ENCODE results near the gene GAL3ST2.
"Not testable (repeated sequence)": the region's sequence is repeated elsewhere in the genome, so short reads cannot be mapped to it uniquely, and the experiment has no call there.

GAL3ST2 gene

GRCh38 chr2:241791385-241791784, 14.8 kb downstream of the GAL3ST2 start:
- H3K23ac ChIP-seq (ENCODE audit: low read length in 2 of 2); DNase-seq; H3K4me3 ChIP-seq (ENCODE audit: insufficient read depth in 1 of 2, low read depth in 1 of 2, low read length in 2 of 2); H2BK5ac ChIP-seq (ENCODE audit: low read depth, low read length, poor library complexity, severe bottlenecking); H3K79me1 ChIP-seq (replicated peaks; ENCODE audit: low read length, poor library complexity, severe bottlenecking); H4K91ac ChIP-seq (ENCODE audit: low read length); H2BK12ac ChIP-seq (ENCODE audit: low read length in 2 of 2); H3K4me2 ChIP-seq (ENCODE audit: low read length, poor library complexity, severe bottlenecking); H2AFZ ChIP-seq (ENCODE audit: low read depth, low read length); H2AK5ac ChIP-seq (ENCODE audit: low read length, severe bottlenecking); H4K8ac ChIP-seq (ENCODE audit: low read length); H3K4me1 ChIP-seq (ENCODE audit: control insufficient read depth, insufficient read depth, low read depth, low read length); H3K36me3 ChIP-seq (ENCODE audit: control insufficient read depth in 1 of 2, insufficient read depth in 2 of 2, low read depth in 1 of 2, low read length in 2 of 2); H3K4ac ChIP-seq (ENCODE audit: low read depth in 1 of 2, low read length in 2 of 2); H2BK120ac ChIP-seq (ENCODE audit: low read depth, low read length); H3K14ac ChIP-seq (ENCODE audit: low read length in 2 of 2); H3K9me3 ChIP-seq (ENCODE audit: control insufficient read depth, low read length); H2BK15ac ChIP-seq (ENCODE audit: low read depth, poor library complexity, severe bottlenecking); H3K9ac ChIP-seq (ENCODE audit: low read length); H3K18ac ChIP-seq (ENCODE audit: low read depth in 1 of 2, low read length in 2 of 2); H3K27ac ChIP-seq (ENCODE audit: low read length, poor library complexity, severe bottlenecking): not testable (repeated sequence)
- H3K27me3 ChIP-seq (ENCODE audit: control insufficient read depth in 1 of 2, insufficient read depth in 1 of 2, low read length in 2 of 2), result peaks cover 9 to 33% of the 10 kb centered on the region in 2 experiments
- 68% methylated on average over 2 of the region's 3 CpGs for WGBS

GRCh38 chr2:241793385-241793784, 16.8 kb downstream of the GAL3ST2 start:
- Histone ChIP-seq H2BK15ac (ENCODE audit: low read depth, poor library complexity, severe bottlenecking) (no peak overlapping the region), H4K8ac (ENCODE audit: low read length) (no peak overlapping the region), H3K23ac (ENCODE audit: low read length in 2 of 2) (no peak overlapping the region), H3K4me1 (ENCODE audit: control insufficient read depth, insufficient read depth, low read depth, low read length) (peaks cover 2% of the 10 kb centered on the region), H2BK5ac (ENCODE audit: low read depth, low read length, poor library complexity, severe bottlenecking) (no peak overlapping the region), H3K4me3 (ENCODE audit: insufficient read depth in 1 of 2, low read depth in 1 of 2, low read length in 2 of 2) (no peak overlapping the region), H3K9me3 (ENCODE audit: control insufficient read depth, low read length) (no peaks in the 10 kb centered on the region), H3K14ac (ENCODE audit: low read length in 2 of 2) (no peak overlapping the region), H3K18ac (ENCODE audit: low read depth in 1 of 2, low read length in 2 of 2) (no peak overlapping the region), H2AK5ac (ENCODE audit: low read length, severe bottlenecking) (no peak overlapping the region), H3K9ac (ENCODE audit: low read length) (no peak overlapping the region), H3K27me3 (ENCODE audit: control insufficient read depth in 1 of 2, insufficient read depth in 1 of 2, low read length in 2 of 2) (peaks cover 13 to 48% of the 10 kb centered on the region in 2 experiments), H3K79me1 (replicated peaks; ENCODE audit: low read length, poor library complexity, severe bottlenecking) (no peaks in the 10 kb centered on the region), H4K91ac (ENCODE audit: low read length) (no peak overlapping the region), H2AFZ (ENCODE audit: low read depth, low read length) (no peak overlapping the region), H3K27ac (ENCODE audit: low read length, poor library complexity, severe bottlenecking) (no peak overlapping the region), H3K36me3 (ENCODE audit: control insufficient read depth in 1 of 2, insufficient read depth in 2 of 2, low read depth in 1 of 2, low read length in 2 of 2) (no peaks in the 10 kb centered on the region), H2BK120ac (ENCODE audit: low read depth, low read length) (no peak overlapping the region), H3K4ac (ENCODE audit: low read depth in 1 of 2, low read length in 2 of 2) (no peak overlapping the region), H2BK12ac (ENCODE audit: low read length in 2 of 2) (no peak overlapping the region), H3K4me2 (ENCODE audit: low read length, poor library complexity, severe bottlenecking) (no peak overlapping the region)
- no peak for DNase-seq
- WGBS, result 95% methylated on average over 5 of the region's 5 CpGs

- Histone ChIP-seq H3K4me2 (ENCODE audit: low read length, poor library complexity, severe bottlenecking) (no peak overlapping the region), H3K27ac (ENCODE audit: low read length, poor library complexity, severe bottlenecking) (no peak overlapping the region), H3K14ac (ENCODE audit: low read length in 2 of 2) (no peak overlapping the region), H2AFZ (ENCODE audit: low read depth, low read length) (no peak overlapping the region), H3K4me3 (ENCODE audit: insufficient read depth in 1 of 2, low read depth in 1 of 2, low read length in 2 of 2) (no peak overlapping the region), H4K91ac (ENCODE audit: low read length) (no peak overlapping the region), H3K9me3 (ENCODE audit: control insufficient read depth, low read length) (no peaks in the 10 kb centered on the region), H2BK12ac (ENCODE audit: low read length in 2 of 2) (no peak overlapping the region), H3K9ac (ENCODE audit: low read length) (no peak overlapping the region), H3K23ac (ENCODE audit: low read length in 2 of 2) (no peak overlapping the region), H3K27me3 (ENCODE audit: control insufficient read depth in 1 of 2, insufficient read depth in 1 of 2, low read length in 2 of 2) (peaks cover 13 to 50% of the 10 kb centered on the region in 2 experiments), H2BK5ac (ENCODE audit: low read depth, low read length, poor library complexity, severe bottlenecking) (no peak overlapping the region), H3K18ac (ENCODE audit: low read depth in 1 of 2, low read length in 2 of 2) (no peak overlapping the region), H3K36me3 (ENCODE audit: control insufficient read depth in 1 of 2, insufficient read depth in 2 of 2, low read depth in 1 of 2, low read length in 2 of 2) (no peaks in the 10 kb centered on the region), H2BK120ac (ENCODE audit: low read depth, low read length) (no peak overlapping the region), H4K8ac (ENCODE audit: low read length) (no peak overlapping the region), H3K4me1 (ENCODE audit: control insufficient read depth, insufficient read depth, low read depth, low read length) (peaks cover 2% of the 10 kb centered on the region), H3K4ac (ENCODE audit: low read depth in 1 of 2, low read length in 2 of 2) (no peak overlapping the region), H2BK15ac (ENCODE audit: low read depth, poor library complexity, severe bottlenecking) (no peak overlapping the region), H2AK5ac (ENCODE audit: low read length, severe bottlenecking) (no peak overlapping the region), H3K79me1 (replicated peaks; ENCODE audit: low read length, poor library complexity, severe bottlenecking) (no peaks in the 10 kb centered on the region)
- no peak for DNase-seq
- 81% methylated on average over 10 of the region's 10 CpGs for WGBS
These were observed 17.7 kb downstream of the GAL3ST2 start for GRCh38 chr2:241794250-241794823.

GRCh38 chr2:241795021-241795999, 18.7 kb downstream of the GAL3ST2 start:
- H2BK120ac ChIP-seq (ENCODE audit: low read depth, low read length), result no peak overlapping the region
- 89% methylated on average over 31 of the region's 31 CpGs for WGBS
- no peak overlapping the region for H4K8ac ChIP-seq (ENCODE audit: low read length)
- H3K4me1 ChIP-seq (ENCODE audit: control insufficient read depth, insufficient read depth, low read depth, low read length), result peaks cover 2% of the 10 kb centered on the region
- H3K27ac ChIP-seq (ENCODE audit: low read length, poor library complexity, severe bottlenecking), result no peak overlapping the region
- H3K4ac ChIP-seq (ENCODE audit: low read depth in 1 of 2, low read length in 2 of 2), result no peak overlapping the region
- no peak overlapping the region for H3K23ac ChIP-seq (ENCODE audit: low read length in 2 of 2)
- no peak overlapping the region for H4K91ac ChIP-seq (ENCODE audit: low read length)
- H2AFZ ChIP-seq (ENCODE audit: low read depth, low read length), result no peak overlapping the region
- no peak for DNase-seq
- no peak overlapping the region for H2BK12ac ChIP-seq (ENCODE audit: low read length in 2 of 2)
- no peak overlapping the region for H3K18ac ChIP-seq (ENCODE audit: low read depth in 1 of 2, low read length in 2 of 2)
- no peak overlapping the region for H3K4me2 ChIP-seq (ENCODE audit: low read length, poor library complexity, severe bottlenecking)
- no peak overlapping the region for H3K4me3 ChIP-seq (ENCODE audit: insufficient read depth in 1 of 2, low read depth in 1 of 2, low read length in 2 of 2)
- H3K9ac ChIP-seq (ENCODE audit: low read length), result no peak overlapping the region
- H2AK5ac ChIP-seq (ENCODE audit: low read length, severe bottlenecking), result no peak overlapping the region
- H3K27me3 ChIP-seq (ENCODE audit: control insufficient read depth in 1 of 2, insufficient read depth in 1 of 2, low read length in 2 of 2), result peaks cover 13 to 54% of the 10 kb centered on the region in 2 experiments
- no peak overlapping the region for H2BK15ac ChIP-seq (ENCODE audit: low read depth, poor library complexity, severe bottlenecking)
- H3K14ac ChIP-seq (ENCODE audit: low read length in 2 of 2), result peak overlapping the region in 1 of 2 experiments; percentile 31
- H2BK5ac ChIP-seq (ENCODE audit: low read depth, low read length, poor library complexity, severe bottlenecking), result no peak overlapping the region
- no peaks in the 10 kb centered on the region for H3K9me3 ChIP-seq (ENCODE audit: control insufficient read depth, low read length)
- no peaks in the 10 kb centered on the region for H3K36me3 ChIP-seq (ENCODE audit: control insufficient read depth in 1 of 2, insufficient read depth in 2 of 2, low read depth in 1 of 2, low read length in 2 of 2)
- H3K79me1 ChIP-seq (replicated peaks; ENCODE audit: low read length, poor library complexity, severe bottlenecking), result no peaks in the 10 kb centered on the region
